Smooth muscle cell (in vitro differentiated cells): Measurements from ENCODE around the gene ZNF808. TPM values are rescaled to one million over a fixed set of nuclear protein-coding genes. Genes with fewer than 3 reads are reported as not detected.

Experiments used
- DNase-seq: peaks from one replicate; lab custom pipeline; 2025; ENCODE audit not compliant: unreplicated experiment; lab: John Stamatoyannopoulos, UW
- H2AFZ ChIP-seq: fragments of 200-600 bp; sonication (generic); 2 replicates; pipeline ENCODE4 v1.6.0; 2016; ENCODE audit warnings: antibody characterized with exemption, low read depth, mild to moderate bottlenecking
- H3F3A ChIP-seq: fragments of 200-600 bp; sonication (generic); 2 replicates; pipeline ENCODE4 v1.6.0; 2017; ENCODE audit warnings: antibody characterized with exemption, low read depth
- H3K27ac ChIP-seq: fragments of 200-600 bp; sonication (generic); 2 replicates; pipeline ENCODE4 v1.5.1; 2016; ENCODE audit warnings: low read depth, mild to moderate bottlenecking
- H3K27me3 ChIP-seq: fragments of 200-600 bp; sonication (generic); 2 replicates; pipeline ENCODE4 v1.6.1; 2016; ENCODE audit warnings: low read depth, mild to moderate bottlenecking
- H3K36me3 ChIP-seq: fragments of 200-600 bp; sonication (generic); 2 replicates; pipeline ENCODE4 v1.5.1; 2016; ENCODE audit warnings: low read depth
- H3K4me1 ChIP-seq: fragments of 200-600 bp; sonication (generic); 2 replicates; pipeline ENCODE4 v1.5.1; 2016; ENCODE audit warnings: low read depth
- H3K4me2 ChIP-seq: fragments of 200-600 bp; sonication (generic); 2 replicates; pipeline ENCODE4 v1.6.0; 2016; ENCODE audit warnings: mild to moderate bottlenecking
- H3K4me3 ChIP-seq: fragments of 200-600 bp; sonication (generic); 2 replicates; pipeline ENCODE4 v1.5.1; 2016; ENCODE audit warnings: mild to moderate bottlenecking
- H3K79me2 ChIP-seq: fragments of 200-600 bp; sonication (generic); 2 replicates; pipeline ENCODE4 v1.6.0; 2016; ENCODE audit warnings: low read depth, mild to moderate bottlenecking
- H3K9ac ChIP-seq: fragments of 200-600 bp; sonication (generic); 2 replicates; pipeline ENCODE4 v1.6.0; 2016; ENCODE audit warnings: low read depth
- H3K9me3 ChIP-seq: fragments of 200-600 bp; sonication (generic); replicated peaks from 2 replicates; pipeline ENCODE4 v1.5.1; 2016; ENCODE audit warnings: low read depth
- H4K20me1 ChIP-seq: fragments of 200-600 bp; sonication (generic); 2 replicates; pipeline ENCODE4 v1.6.0; 2016; ENCODE audit warnings: low read depth
- WGBS: methylation state at CpG from one replicate; pipeline ENCODE4 v1.1.7; 2016; ENCODE audit warnings: low lambda C conversion rate; 5-methylcytosine and 5-hydroxymethylcytosine counted together
- polyA plus RNA-seq: library from polyadenylated mRNA; unstranded; fragments of >200 nt; fragmentation: Nextera tagmentation; extraction: Ambion mirVana; gene quantifications from 2 replicates; pipeline ENCODE4 v1.2.1, GENCODE V29; 2016
- total RNA-seq: library from RNA; depleted of rRNA; stranded (reverse); fragments of >200 nt; gene quantifications from 2 replicates; pipeline ENCODE4 v1.2.3, GENCODE V29; 2014
- TF ChIP-seq, protein P1 (sequence below): fragments of 200-600 bp; sonication (generic); IDR thresholded peaks from 2 replicates; pipeline ENCODE4 v1.5.1; 2017; ENCODE audit warnings: borderline replicate concordance, mild to moderate bottlenecking, antibody characterized with exemption; ENCODE audit not compliant: insufficient read depth, poor library complexity, severe bottlenecking

The ZNF808 gene
- total and polyA plus RNA-seq, 2 experiments from 2014 or later = 3.7 to 41.3 TPM

GRCh38 chr19:52522551-52522950, 4.9 kb upstream of the ZNF808 start:
- H3F3A ChIP-seq = peaks cover 3% of the 10 kb centered on the region
- 89% methylated on average over 11 of the region's 14 CpGs for WGBS
- H3K9me3 ChIP-seq = no peaks in the 10 kb centered on the region
- no peak overlapping the region for H3K9ac ChIP-seq
- peaks cover 15% of the 10 kb centered on the region for H3K4me1 ChIP-seq
- TF ChIP-seq, protein P1, sequence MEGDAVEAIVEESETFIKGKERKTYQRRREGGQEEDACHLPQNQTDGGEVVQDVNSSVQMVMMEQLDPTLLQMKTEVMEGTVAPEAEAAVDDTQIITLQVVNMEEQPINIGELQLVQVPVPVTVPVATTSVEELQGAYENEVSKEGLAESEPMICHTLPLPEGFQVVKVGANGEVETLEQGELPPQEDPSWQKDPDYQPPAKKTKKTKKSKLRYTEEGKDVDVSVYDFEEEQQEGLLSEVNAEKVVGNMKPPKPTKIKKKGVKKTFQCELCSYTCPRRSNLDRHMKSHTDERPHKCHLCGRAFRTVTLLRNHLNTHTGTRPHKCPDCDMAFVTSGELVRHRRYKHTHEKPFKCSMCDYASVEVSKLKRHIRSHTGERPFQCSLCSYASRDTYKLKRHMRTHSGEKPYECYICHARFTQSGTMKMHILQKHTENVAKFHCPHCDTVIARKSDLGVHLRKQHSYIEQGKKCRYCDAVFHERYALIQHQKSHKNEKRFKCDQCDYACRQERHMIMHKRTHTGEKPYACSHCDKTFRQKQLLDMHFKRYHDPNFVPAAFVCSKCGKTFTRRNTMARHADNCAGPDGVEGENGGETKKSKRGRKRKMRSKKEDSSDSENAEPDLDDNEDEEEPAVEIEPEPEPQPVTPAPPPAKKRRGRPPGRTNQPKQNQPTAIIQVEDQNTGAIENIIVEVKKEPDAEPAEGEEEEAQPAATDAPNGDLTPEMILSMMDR = no peak
- H3K36me3 ChIP-seq = no peaks in the 10 kb centered on the region
- no peak overlapping the region for H3K27ac ChIP-seq
- no peak overlapping the region for H3K4me2 ChIP-seq
- no peak for DNase-seq
- no peaks in the 10 kb centered on the region for H3K27me3 ChIP-seq
- no peaks in the 10 kb centered on the region for H3K79me2 ChIP-seq
- H4K20me1 ChIP-seq = no peaks in the 10 kb centered on the region
- no peak overlapping the region for H2AFZ ChIP-seq
- no peak overlapping the region for H3K4me3 ChIP-seq

- Histone ChIP-seq H3K4me1 (peaks cover 15% of the 10 kb centered on the region), H3K9me3 (no peaks in the 10 kb centered on the region), H3K9ac (no peak overlapping the region), H3F3A (peaks cover 3% of the 10 kb centered on the region), H2AFZ (no peak overlapping the region), H4K20me1 (no peaks in the 10 kb centered on the region), H3K4me3 (no peak overlapping the region), H3K27ac (no peak overlapping the region), H3K27me3 (no peaks in the 10 kb centered on the region), H3K79me2 (peaks cover 13% of the 10 kb centered on the region), H3K4me2 (no peak overlapping the region), H3K36me3 (no peaks in the 10 kb centered on the region)
- TF ChIP-seq, protein P1 = no peak
- 93% methylated on average over 20 of the region's 20 CpGs for WGBS
- DNase-seq = no peak
Observed at GRCh38 chr19:52524086-52524485, 3.4 kb upstream of the ZNF808 start.

DNA sequence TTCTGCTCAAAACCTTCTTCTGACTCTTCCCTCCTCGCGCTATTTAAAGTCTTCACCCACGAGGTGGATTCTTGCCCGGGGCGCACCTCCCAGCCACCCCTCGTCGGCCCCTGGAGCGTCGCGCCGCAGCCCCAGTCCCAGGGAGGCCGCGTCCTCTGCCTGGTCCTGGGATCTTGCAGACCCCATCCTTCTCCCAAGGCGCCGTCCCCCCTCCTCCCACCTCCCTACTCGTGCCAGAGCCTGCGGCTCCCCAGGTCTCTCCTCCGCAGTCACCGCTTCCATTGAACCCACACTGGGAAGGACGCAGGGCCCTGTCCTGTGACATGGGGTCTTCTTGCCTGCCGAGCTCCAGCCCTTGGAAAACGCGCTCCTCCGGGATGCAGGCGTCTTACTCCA, 486 bp downstream of the ZNF808 start:
- peaks cover 46% of the 10 kb centered on the region for H3K79me2 ChIP-seq
- DNase-seq = no peak
- H3K9me3 ChIP-seq = no peaks in the 10 kb centered on the region
- peaks cover 5% of the 10 kb centered on the region for H3K4me1 ChIP-seq
- H3K9ac ChIP-seq = peak overlapping the region; percentile 96
- WGBS = 2% methylated on average over 19 of the region's 25 CpGs
- peaks cover 5% of the 10 kb centered on the region for H3F3A ChIP-seq
- H2AFZ ChIP-seq = peak overlapping the region; percentile 99
- peak overlapping the region; percentile 92 for H3K4me3 ChIP-seq
- H3K27me3 ChIP-seq = no peaks in the 10 kb centered on the region
- H3K36me3 ChIP-seq = no peaks in the 10 kb centered on the region
- TF ChIP-seq, protein P1 = no peak
- peak overlapping the region; percentile 95 for H3K4me2 ChIP-seq
- no peaks in the 10 kb centered on the region for H4K20me1 ChIP-seq
- H3K27ac ChIP-seq = peak overlapping the region; percentile 88

GRCh38 chr19:52532480-52532879, 5.0 kb downstream of the ZNF808 start:
- Histone ChIP-seq H3K4me3 (no peak overlapping the region), H3F3A (peaks cover 7% of the 10 kb centered on the region), H3K9ac (no peak overlapping the region), H4K20me1 (peaks cover 22% of the 10 kb centered on the region), H3K79me2 (peaks cover 51% of the 10 kb centered on the region), H3K36me3 (no peaks in the 10 kb centered on the region), H2AFZ (no peak overlapping the region), H3K4me1 (peaks cover 5% of the 10 kb centered on the region), H3K27ac (no peak overlapping the region), H3K9me3 (no peaks in the 10 kb centered on the region), H3K27me3 (no peaks in the 10 kb centered on the region), H3K4me2 (no peak overlapping the region)
- 99% methylated on average over 2 of the region's 2 CpGs for WGBS
- TF ChIP-seq, protein P1 = no peak
- DNase-seq = no peak
